SK-N-SH (cell line): ENCODE measurements around the gene VWDE. TPM values are rescaled to one million over a fixed set of nuclear protein-coding genes. Genes with fewer than 3 reads are reported as not detected.

ENCODE experiments used
- CTCF ChIA-PET: fragments of 300-600, 350-600 bp; formaldehyde crosslinking; extraction: SDS; loops from one replicate; lab custom pipeline; 2021; lab: Yijun Ruan, JAX
- POLR2A ChIA-PET: fragments of 350-600 bp; sonication (Branson Sonifier 250); formaldehyde crosslinking; extraction: SDS; loops from one replicate; lab custom pipeline; 2020; ENCODE audit warnings: antibody characterized with exemption, inconsistent platforms; lab: Yijun Ruan, JAX
- DNase-seq: peaks from one replicate; pipeline ENCODE4 v3.0.0; 2012
- H2AFZ ChIP-seq: fragments of 200-600 bp; sonication (generic); 2 replicates; pipeline ENCODE4 v1.8.1; 2016; ENCODE audit warnings: antibody characterized with exemption, mild to moderate bottlenecking, low read depth
- H3F3A ChIP-seq: fragments of 200-600 bp; sonication (generic); replicated peaks from 2 replicates; pipeline ENCODE3; 2016; ENCODE audit warnings: antibody characterized with exemption, mild to moderate bottlenecking; ENCODE audit not compliant: insufficient read depth
- H3K27ac ChIP-seq, 2 experiments: fragments of 200-500 bp in 1 of 2; fragments of 200-600 bp in 1 of 2; sonication (Bioruptor generic) in 1 of 2; sonication (generic), shearing (Covaris generic) in 1 of 2; 2 replicates each; pipeline versions ENCODE4 v1.5.1 to v1.6.1; 2014 to 2016; ENCODE audit warnings: low read depth in 2 of 2, inconsistent platforms in 1 of 2, low read length in 1 of 2, mild to moderate bottlenecking in 1 of 2, mixed read lengths in 1 of 2
- H3K27me3 ChIP-seq: fragments of 200-600 bp; sonication (generic), shearing (Covaris generic); 2 replicates; pipeline ENCODE4 v1.6.1; 2016; ENCODE audit warnings: mixed run types; ENCODE audit not compliant: insufficient read depth
- H3K36me3 ChIP-seq, 2 experiments: fragments of 200-500 bp in 1 of 2; fragments of 200-600 bp in 1 of 2; sonication (Bioruptor generic) in 1 of 2; sonication (generic) in 1 of 2; replicated peaks in 1 of 2; 2 replicates each; pipeline versions ENCODE3 to v1.5.1; 2014 to 2016; ENCODE audit warnings: low read length in 1 of 2, mild to moderate bottlenecking in 1 of 2; ENCODE audit not compliant: insufficient read depth in 2 of 2, control insufficient read depth in 1 of 2
- H3K4me1 ChIP-seq, 2 experiments: fragments of 200-500 bp in 1 of 2; fragments of 200-600 bp in 1 of 2; sonication (Bioruptor generic) in 1 of 2; sonication (generic), shearing (Covaris generic) in 1 of 2; 2 replicates each; pipeline versions ENCODE4 v1.5.1 to v1.6.1; 2014 to 2016; ENCODE audit warnings: low read depth in 1 of 2, low read length in 1 of 2, mixed run types in 1 of 2; ENCODE audit not compliant: insufficient read depth in 2 of 2, control insufficient read depth in 1 of 2
- H3K4me2 ChIP-seq: fragments of 200-600 bp; sonication (generic), shearing (Covaris generic); 2 replicates; pipeline ENCODE4 v1.6.1; 2017; ENCODE audit warnings: mixed run types
- H3K4me3 ChIP-seq, 2 experiments: fragments of 200-500 bp in 1 of 2; fragments of 200-600 bp in 1 of 2; sonication (Bioruptor generic) in 1 of 2; sonication (generic), shearing (Covaris generic) in 1 of 2; 2 replicates each; pipeline versions ENCODE4 v1.5.1 to v1.8.1; 2014 to 2016; ENCODE audit warnings: low read depth in 2 of 2, inconsistent platforms in 1 of 2, low read length in 1 of 2, mild to moderate bottlenecking in 1 of 2, mixed read lengths in 1 of 2, moderate library complexity in 1 of 2
- H3K79me2 ChIP-seq: fragments of 200-600 bp; sonication (generic); 2 replicates; pipeline ENCODE4 v1.8.1; 2017; ENCODE audit warnings: mild to moderate bottlenecking; ENCODE audit not compliant: insufficient read depth
- H3K9ac ChIP-seq: fragments of 200-600 bp; sonication (generic); 2 replicates; pipeline ENCODE4 v1.6.1; 2017; ENCODE audit warnings: mixed run types
- H3K9me2 ChIP-seq: fragments of 200-600 bp; sonication (generic); 2 replicates; pipeline ENCODE4 v1.6.1; 2017; ENCODE audit warnings: mixed run types
- H3K9me3 ChIP-seq: fragments of 200-600 bp; sonication (generic); 2 replicates; pipeline ENCODE4 v1.6.1; 2017; ENCODE audit warnings: mixed run types, mild to moderate bottlenecking, moderate library complexity
- H4K20me1 ChIP-seq: fragments of 200-600 bp; sonication (generic); 2 replicates; pipeline ENCODE4 v1.6.1; 2017; ENCODE audit warnings: mild to moderate bottlenecking, mixed run types; ENCODE audit not compliant: insufficient read depth
- CHD2 ChIP-seq: fragments of 150-350 bp; IDR thresholded peaks from 2 replicates; pipeline ENCODE4 v1.6.1; 2018; ENCODE audit warnings: low read length; ENCODE audit not compliant: partially characterized antibody
- EP300 ChIP-seq, 2 experiments: IDR thresholded peaks; 2 replicates each; pipeline versions ENCODE4 v1.4.0 to v1.6.1; 2012; ENCODE audit warnings: borderline replicate concordance in 1 of 2, low read depth in 1 of 2, low read length in 1 of 2
- EZH2phosphoT487 ChIP-seq: fragments of 200-600 bp; sonication (generic); IDR thresholded peaks from 2 replicates; pipeline ENCODE4 v1.6.1; 2017; ENCODE audit warnings: low read depth, mixed run types, mild to moderate bottlenecking, antibody characterized with exemption, moderate library complexity, borderline replicate concordance
- FOXJ3 ChIP-seq: sonication (generic); formaldehyde crosslinking; IDR thresholded peaks from 2 replicates; pipeline ENCODE4 v1.5.1; 2020; ENCODE audit warnings: mild to moderate bottlenecking, missing genetic modification reagents
- GABPA ChIP-seq: IDR thresholded peaks from 2 replicates; pipeline ENCODE4 v1.4.0; 2012; ENCODE audit warnings: low read depth, mild to moderate bottlenecking
- JUND ChIP-seq: IDR thresholded peaks from 2 replicates; pipeline ENCODE4 v1.4.0; 2012
- MEF2A ChIP-seq: IDR thresholded peaks from 2 replicates; pipeline ENCODE4 v1.4.0; 2012; ENCODE audit warnings: low read depth, borderline replicate concordance
- NFIC ChIP-seq: IDR thresholded peaks from 2 replicates; pipeline ENCODE4 v1.4.0; 2012; ENCODE audit warnings: borderline replicate concordance
- RAD21 ChIP-seq: IDR thresholded peaks from 2 replicates; pipeline ENCODE4 v1.6.1; 2012; ENCODE audit warnings: mild to moderate bottlenecking, low read length
- RCOR1 ChIP-seq: fragments of 150-350 bp; IDR thresholded peaks from 2 replicates; pipeline ENCODE4 v1.6.1; 2017; ENCODE audit warnings: antibody characterized with exemption, low read length
- RFX5 ChIP-seq: IDR thresholded peaks from 2 replicates; pipeline ENCODE4 v1.6.1; 2012; ENCODE audit warnings: mild to moderate bottlenecking, improper control_type of control experiment, low read length
- RXRA ChIP-seq: IDR thresholded peaks from 2 replicates; pipeline ENCODE4 v1.4.0; 2012; ENCODE audit warnings: low read depth, mild to moderate bottlenecking, borderline replicate concordance
- SIN3A ChIP-seq: IDR thresholded peaks from 2 replicates; pipeline ENCODE4 v1.6.1; 2012; ENCODE audit warnings: low read depth, mild to moderate bottlenecking, low read length, moderate library complexity, borderline replicate concordance
- TAF1 ChIP-seq: IDR thresholded peaks from 2 replicates; pipeline ENCODE4 v1.6.1; 2012; ENCODE audit warnings: low read depth, mild to moderate bottlenecking, low read length, moderate library complexity, borderline replicate concordance
- YY1 ChIP-seq: IDR thresholded peaks from 2 replicates; pipeline ENCODE4 v1.4.0; 2012; ENCODE audit warnings: low read depth, mild to moderate bottlenecking
- WGBS: methylation state at CpG from one replicate; pipeline ENCODE4 v1.1.6; 2017; ENCODE audit warnings: low lambda C conversion rate; 5-methylcytosine and 5-hydroxymethylcytosine counted together
- polyA plus RNA-seq, 3 experiments: library from polyadenylated mRNA; depleted of rRNA; stranded (reverse); fragments of >200 nt; gene quantifications; 2 replicates each; pipeline ENCODE4 v1.2.3, GENCODE V29; 2012
- TF ChIP-seq, protein P1 (sequence below): IDR thresholded peaks from 2 replicates; pipeline ENCODE4; 2012
- TF ChIP-seq, protein P2 (sequence below): IDR thresholded peaks from 2 replicates; pipeline ENCODE4 v1.4.0; 2012; ENCODE audit warnings: low read depth
- TF ChIP-seq, protein P3 (sequence below): IDR thresholded peaks from 2 replicates; pipeline ENCODE4 v1.4.0; 2012; ENCODE audit warnings: low read depth, borderline replicate concordance

Gene VWDE
- polyA plus RNA-seq, 1 of the 3 experiments (the other 2 are of a cell fraction): not detected

DNA sequence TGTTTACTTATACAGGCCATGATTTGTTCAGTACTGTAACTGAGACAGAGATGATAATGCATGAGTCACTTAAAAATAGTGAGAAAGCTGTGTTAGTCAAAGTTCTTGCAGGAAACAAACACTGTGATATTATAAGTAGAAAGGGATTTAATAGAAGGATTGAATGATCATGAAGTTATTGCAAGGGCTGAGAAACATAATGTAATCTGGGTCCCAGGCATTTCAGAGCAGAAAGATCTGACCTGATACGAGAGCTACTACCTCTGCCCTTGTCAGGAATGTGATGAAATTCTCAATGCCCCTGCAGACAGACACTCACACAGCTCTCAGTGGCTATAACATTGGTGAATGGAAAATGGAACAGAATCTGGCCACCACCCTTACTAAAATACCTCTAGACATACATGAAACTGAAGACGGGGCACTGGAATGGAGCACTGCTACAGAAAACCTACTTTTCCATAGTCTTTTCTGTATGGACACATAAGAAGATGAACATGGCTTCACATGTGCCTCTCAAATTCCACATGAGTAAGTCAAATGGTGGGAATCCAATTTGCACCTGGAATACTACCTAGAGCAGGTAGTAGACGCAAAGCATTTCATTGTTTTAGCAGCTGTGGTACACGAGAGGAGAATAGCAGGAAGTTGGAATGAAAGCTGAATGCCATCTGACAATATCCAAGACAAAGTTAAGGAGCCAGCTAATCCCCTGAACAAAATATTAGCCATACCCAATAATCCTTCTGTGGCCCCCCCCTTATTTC, 19.1 kb upstream of the VWDE start:
- Histone ChIP-seq H3K4me3 (no peak overlapping the region), H3K27ac (no peak overlapping the region), H3K27me3 (no peaks in the 10 kb centered on the region), H3K9ac (no peak overlapping the region), H3K9me3 (no peaks in the 10 kb centered on the region), H4K20me1 (no peaks in the 10 kb centered on the region), H3K4me2 (no peak overlapping the region), H3F3A (no peaks in the 10 kb centered on the region), H3K79me2 (no peaks in the 10 kb centered on the region), H3K9me2 (no peaks in the 10 kb centered on the region), H3K36me3 (no peaks in the 10 kb centered on the region), H2AFZ (no peak overlapping the region), H3K4me1 (peaks cover 0 to 3% of the 10 kb centered on the region in 2 experiments; a peak in 1 of 4 replicates)
- no peak for DNase-seq
- TF ChIP-seq RFX5 (no peak), EZH2phosphoT487 (no peak), EP300 (IDR thresholded peaks at IDR 0.05; ENCODE audit: borderline replicate concordance in 1 of 2, low read depth in 1 of 2, low read length in 1 of 2) (no peak), YY1 (no peak), RCOR1 (no peak), MEF2A (no peak), RAD21 (no peak), GABPA (no peak), NFIC (no peak), SIN3A (no peak), CHD2 (no peak), TAF1 (no peak), FOXJ3 (CRISPR knock-in tag) (no peak), RXRA (no peak)
- TF ChIP-seq, protein P1, sequence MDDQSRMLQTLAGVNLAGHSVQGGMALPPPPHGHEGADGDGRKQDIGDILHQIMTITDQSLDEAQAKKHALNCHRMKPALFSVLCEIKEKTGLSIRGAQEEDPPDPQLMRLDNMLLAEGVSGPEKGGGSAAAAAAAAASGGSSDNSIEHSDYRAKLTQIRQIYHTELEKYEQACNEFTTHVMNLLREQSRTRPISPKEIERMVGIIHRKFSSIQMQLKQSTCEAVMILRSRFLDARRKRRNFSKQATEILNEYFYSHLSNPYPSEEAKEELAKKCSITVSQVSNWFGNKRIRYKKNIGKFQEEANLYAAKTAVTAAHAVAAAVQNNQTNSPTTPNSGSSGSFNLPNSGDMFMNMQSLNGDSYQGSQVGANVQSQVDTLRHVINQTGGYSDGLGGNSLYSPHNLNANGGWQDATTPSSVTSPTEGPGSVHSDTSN: no peak
- TF ChIP-seq, protein P2, sequence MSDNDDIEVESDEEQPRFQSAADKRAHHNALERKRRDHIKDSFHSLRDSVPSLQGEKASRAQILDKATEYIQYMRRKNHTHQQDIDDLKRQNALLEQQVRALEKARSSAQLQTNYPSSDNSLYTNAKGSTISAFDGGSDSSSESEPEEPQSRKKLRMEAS: no peak
- CTCF ChIA-PET: interaction anchor here (1.0 to 6.7 kb wide), 6 partner anchors 11 to 264 kb away, joined by 3 to 33 read pairs (median 3); no protein-coding TSS in a partner anchor
- POLR2A ChIA-PET: no interaction called here
- WGBS: 61% methylated on average over 4 of the region's 4 CpGs

DNA sequence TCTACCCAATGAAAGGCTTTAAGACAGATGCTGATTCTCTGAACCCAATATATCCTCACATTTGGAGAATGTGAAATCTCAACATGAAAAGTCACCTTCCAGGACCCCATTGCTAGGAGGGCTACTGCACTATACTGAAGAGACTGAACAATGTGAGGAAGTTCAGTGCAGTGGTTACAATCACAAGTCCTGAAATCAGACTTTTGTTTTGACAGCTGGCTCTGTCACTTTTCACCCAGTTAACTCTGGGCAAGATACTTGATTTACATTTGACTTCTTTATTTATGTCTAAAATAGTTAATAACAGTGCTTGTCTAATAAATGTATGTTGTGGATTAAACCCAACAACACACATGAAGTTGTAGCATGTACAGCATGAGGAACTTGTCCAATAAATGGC, 14.8 kb upstream of the VWDE start:
- H3K9me3 ChIP-seq: no peaks in the 10 kb centered on the region
- no peaks in the 10 kb centered on the region for H4K20me1 ChIP-seq
- POLR2A ChIA-PET: no interaction called here
- H3K9ac ChIP-seq: no peak overlapping the region
- TF ChIP-seq, protein P3, sequence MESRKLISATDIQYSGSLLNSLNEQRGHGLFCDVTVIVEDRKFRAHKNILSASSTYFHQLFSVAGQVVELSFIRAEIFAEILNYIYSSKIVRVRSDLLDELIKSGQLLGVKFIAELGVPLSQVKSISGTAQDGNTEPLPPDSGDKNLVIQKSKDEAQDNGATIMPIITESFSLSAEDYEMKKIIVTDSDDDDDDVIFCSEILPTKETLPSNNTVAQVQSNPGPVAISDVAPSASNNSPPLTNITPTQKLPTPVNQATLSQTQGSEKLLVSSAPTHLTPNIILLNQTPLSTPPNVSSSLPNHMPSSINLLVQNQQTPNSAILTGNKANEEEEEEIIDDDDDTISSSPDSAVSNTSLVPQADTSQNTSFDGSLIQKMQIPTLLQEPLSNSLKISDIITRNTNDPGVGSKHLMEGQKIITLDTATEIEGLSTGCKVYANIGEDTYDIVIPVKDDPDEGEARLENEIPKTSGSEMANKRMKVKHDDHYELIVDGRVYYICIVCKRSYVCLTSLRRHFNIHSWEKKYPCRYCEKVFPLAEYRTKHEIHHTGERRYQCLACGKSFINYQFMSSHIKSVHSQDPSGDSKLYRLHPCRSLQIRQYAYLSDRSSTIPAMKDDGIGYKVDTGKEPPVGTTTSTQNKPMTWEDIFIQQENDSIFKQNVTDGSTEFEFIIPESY: no peak
- no peak for TF ChIP-seq JUND
- CTCF ChIA-PET: interaction anchor here (0.6 to 6.7 kb wide), 3 partner anchors 15 to 1020 kb away, joined by 3 to 33 read pairs (median 3); no protein-coding TSS in a partner anchor
- no peaks in the 10 kb centered on the region for H3K79me2 ChIP-seq
- H3F3A ChIP-seq: no peaks in the 10 kb centered on the region
- no peak overlapping the region for H3K4me3 ChIP-seq
- peaks cover 0 to 3% of the 10 kb centered on the region in 2 experiments; a peak in 1 of 4 replicates for H3K4me1 ChIP-seq
- H3K27ac ChIP-seq: no peak overlapping the region
- no peaks in the 10 kb centered on the region for H3K27me3 ChIP-seq
- no peak overlapping the region for H2AFZ ChIP-seq
- H3K36me3 ChIP-seq: no peaks in the 10 kb centered on the region
- no peaks in the 10 kb centered on the region for H3K9me2 ChIP-seq
- no peak overlapping the region for H3K4me2 ChIP-seq
- no peak for DNase-seq
